ENCODE data around the gene GRK7.
"Not testable (repeated sequence)": the region's sequence is repeated elsewhere in the genome, so short reads cannot be mapped to it uniquely, and the experiment has no call there.

Gene GRK7

GRCh38 chr3:141754032-141754431 lies 9.2 kb upstream of the GRK7 start:
- FAIRE-seq (no peak), DNase-seq (ENCODE audit: insufficient read length, low spot score) (no peak)

- DNase-seq (ENCODE audit: insufficient read length, low spot score); FAIRE-seq: not testable (repeated sequence)
These were observed 656 bp upstream of the GRK7 start for GRCh38 chr3:141762552-141762951.

- no peak for FAIRE-seq
These were observed 837 bp downstream of the GRK7 start for GRCh38 chr3:141764045-141764444.

GRCh38 chr3:141764465-141764864 lies 1.3 kb downstream of the GRK7 start:
- FAIRE-seq (no peak), DNase-seq (ENCODE audit: insufficient read length, low spot score) (no peak)

More at GRCh38 chr3:141764045-141764444, 837 bp downstream of the GRK7 start:
- DNase-seq (ENCODE audit: insufficient read length, low spot score) = no peak

- FAIRE-seq (no peak), DNase-seq (ENCODE audit: insufficient read length, low spot score) (no peak)
These were observed 1.8 kb downstream of the GRK7 start for GRCh38 chr3:141764986-141765385.

- no peak for FAIRE-seq
These were observed 3.9 kb downstream of the GRK7 start for GRCh38 chr3:141767066-141767465.

GRCh38 chr3:141769221-141769894 lies 6.2 kb downstream of the GRK7 start:
- DNase-seq (ENCODE audit: insufficient read length, low spot score) (no peak), FAIRE-seq (no peak)

More at GRCh38 chr3:141767066-141767465, 3.9 kb downstream of the GRK7 start:
- no peak for DNase-seq (ENCODE audit: insufficient read length, low spot score)

GRCh38 chr3:141773676-141774075 lies 10.5 kb downstream of the GRK7 start:
- DNase-seq (ENCODE audit: insufficient read length, low spot score) = no peak
- FAIRE-seq = no peak

- no peak for DNase-seq (ENCODE audit: insufficient read length, low spot score)
- FAIRE-seq = no peak
These were observed 13.2 kb downstream of the GRK7 start for GRCh38 chr3:141776376-141776775.

- DNase-seq (ENCODE audit: insufficient read length, low spot score) (no peak), FAIRE-seq (no peak)
These were observed 13.7 kb downstream of the GRK7 start for GRCh38 chr3:141776885-141777284.

- DNase-seq (ENCODE audit: insufficient read length, low spot score) = no peak
- no peak for FAIRE-seq
These were observed 15.0 kb downstream of the GRK7 start for GRCh38 chr3:141777957-141778813.

GRCh38 chr3:141779667-141780066 lies 16.5 kb downstream of the GRK7 start:
- no peak for FAIRE-seq
- no peak for DNase-seq (ENCODE audit: insufficient read length, low spot score)

- no peak for DNase-seq (ENCODE audit: insufficient read length, low spot score)
- FAIRE-seq = no peak
These were observed 19.3 kb downstream of the GRK7 start for GRCh38 chr3:141782386-141782932.

- FAIRE-seq (no peak), DNase-seq (ENCODE audit: insufficient read length, low spot score) (no peak)
These were observed 20.4 kb downstream of the GRK7 start for GRCh38 chr3:141783632-141784031.

GRCh38 chr3:141784096-141784495 lies 20.9 kb downstream of the GRK7 start:
- FAIRE-seq = no peak
- DNase-seq (ENCODE audit: insufficient read length, low spot score) = no peak

GRCh38 chr3:141784531-141784930 lies 21.3 kb downstream of the GRK7 start:
- DNase-seq (ENCODE audit: insufficient read length, low spot score) (no peak), FAIRE-seq (no peak)

- DNase-seq (ENCODE audit: insufficient read length, low spot score) (no peak), FAIRE-seq (no peak)
These were observed 24.9 kb downstream of the GRK7 start for GRCh38 chr3:141788149-141788548.

GRCh38 chr3:141788750-141789149 lies 25.5 kb downstream of the GRK7 start:
- DNase-seq (ENCODE audit: insufficient read length, low spot score); FAIRE-seq: not testable (repeated sequence)

- FAIRE-seq = no peak
- no peak for DNase-seq (ENCODE audit: insufficient read length, low spot score)
These were observed 26.1 kb downstream of the GRK7 start for GRCh38 chr3:141789281-141789680.

- no peak for FAIRE-seq
- no peak for DNase-seq (ENCODE audit: insufficient read length, low spot score)
These were observed 27.0 kb downstream of the GRK7 start for GRCh38 chr3:141790171-141790570.

GRCh38 chr3:141792495-141792894 lies 29.3 kb downstream of the GRK7 start:
- no peak for FAIRE-seq
- DNase-seq (ENCODE audit: insufficient read length, low spot score) = no peak
